GF-D8 (cell line): ENCODE data around the gene TMSB15C.

Experiments
- DNase-seq: peaks from one replicate; lab custom pipeline; 2025; lab: John Stamatoyannopoulos, UW

The TMSB15C gene

DNA sequence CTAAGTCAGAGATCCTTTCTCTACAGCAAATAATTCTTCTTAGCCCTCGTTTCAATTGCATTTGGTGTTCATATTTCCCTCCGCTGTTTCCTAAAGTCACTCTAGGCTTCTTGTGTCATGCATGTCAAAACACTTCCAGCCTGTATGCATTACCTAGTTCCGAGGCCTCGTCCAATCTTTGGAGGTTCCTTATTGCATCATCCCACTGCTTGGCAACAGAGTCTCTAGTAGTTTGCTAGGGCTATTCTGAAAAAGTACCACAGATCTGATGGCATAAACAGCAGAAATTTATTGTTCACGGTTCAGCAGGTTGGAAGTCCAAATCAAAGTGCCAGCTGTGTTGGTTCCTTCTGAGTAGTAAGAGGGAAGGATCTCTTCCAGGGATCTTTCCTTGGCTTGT, 30.4 kb downstream of the TMSB15C start:
- DNase-seq: no peak

DNA sequence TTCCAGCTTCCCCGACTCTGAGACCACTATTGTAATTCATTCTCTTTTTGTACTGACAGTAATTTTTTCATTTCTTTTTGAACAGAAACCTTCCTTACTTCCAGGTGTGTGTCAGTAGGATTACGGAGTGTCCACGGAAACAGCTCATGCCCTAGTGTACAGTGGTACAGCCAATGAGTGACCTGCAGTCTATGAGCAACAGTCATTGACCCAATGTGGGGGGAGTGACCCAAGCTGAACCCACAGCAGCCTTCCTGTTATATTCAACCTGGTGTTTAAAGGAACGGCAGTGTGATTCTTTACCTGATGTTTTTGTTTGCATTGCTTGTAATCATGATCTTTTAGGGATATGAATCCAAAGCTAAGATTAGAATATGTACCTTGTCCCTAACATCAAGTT, 35.0 kb downstream of the TMSB15C start:
- no peak for DNase-seq

DNA sequence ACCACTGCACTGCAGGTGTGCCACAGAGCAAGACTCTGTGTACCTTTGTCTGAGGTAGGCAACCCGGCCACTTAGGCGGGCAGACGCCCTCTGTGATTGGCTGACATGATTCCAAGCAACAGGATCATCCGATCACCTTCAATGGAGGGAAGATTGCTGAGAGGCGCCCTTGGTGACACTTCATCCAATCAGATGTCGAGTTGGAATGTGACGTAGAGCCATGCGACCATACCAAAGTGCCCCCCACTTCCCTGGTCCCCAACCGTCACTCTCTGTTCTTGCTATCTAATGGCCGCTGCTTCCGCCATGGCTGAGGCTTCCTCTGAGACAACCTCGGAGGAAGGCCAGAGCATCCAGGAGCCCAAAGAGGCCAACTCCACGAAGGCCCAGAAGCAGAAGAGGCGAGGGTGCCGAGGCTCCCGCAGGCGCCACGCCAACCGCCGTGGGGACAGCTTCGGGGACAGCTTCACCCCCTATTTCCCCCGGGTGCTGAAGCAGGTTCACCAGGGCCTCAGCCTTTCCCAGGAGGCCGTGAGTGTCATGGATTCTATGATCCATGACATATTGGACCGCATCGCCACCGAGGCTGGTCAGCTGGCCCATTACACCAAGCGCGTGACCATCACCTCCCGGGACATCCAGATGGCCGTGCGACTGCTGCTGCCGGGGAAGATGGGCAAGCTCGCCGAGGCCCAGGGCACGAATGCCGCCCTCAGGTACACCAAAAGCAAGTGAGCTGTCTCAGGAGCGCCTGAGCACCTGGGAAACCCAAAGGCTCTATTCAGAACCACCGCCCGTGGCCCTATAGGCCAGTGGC, 36.1 kb downstream of the TMSB15C start, which contains the start of gene H2BW2:
Gene H2BW2, plus strand, starts transcription at position 268 of the 817 bp plus-strand sequence. Its CDS starts 39 bp downstream, at position 307.
- no peak for DNase-seq
